ENCODE data around the gene TNFRSF21.
A peak's percentile ranks its signal among the peaks of the same experiment; 100 is the strongest.
"Not testable (repeated sequence)": the region's sequence is repeated elsewhere in the genome, so short reads cannot be mapped to it uniquely, and the experiment has no call there.

TNFRSF21 gene

DNA sequence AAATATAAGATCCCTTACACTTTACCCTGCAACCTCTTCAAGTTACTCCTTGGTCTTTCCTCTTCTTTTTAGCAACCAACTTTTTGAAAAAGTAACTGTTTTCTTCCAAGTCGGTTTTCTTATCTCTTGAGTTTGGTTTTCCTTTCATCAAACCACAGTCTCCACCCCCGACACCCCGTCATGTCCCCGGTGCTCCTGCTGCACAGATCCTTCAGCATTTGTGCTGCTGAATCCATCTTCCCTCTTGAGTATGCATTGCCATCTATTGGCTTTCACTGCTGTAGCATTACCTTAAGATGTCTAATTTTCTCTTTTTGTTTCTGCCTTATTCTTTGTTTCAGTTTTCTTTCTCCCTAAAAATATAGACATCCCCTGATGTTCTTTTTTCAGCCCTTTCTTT lies 11.9 kb upstream of the TNFRSF21 start:
- DNase-seq (ENCODE audit: low spot score), result no peak

DNA sequence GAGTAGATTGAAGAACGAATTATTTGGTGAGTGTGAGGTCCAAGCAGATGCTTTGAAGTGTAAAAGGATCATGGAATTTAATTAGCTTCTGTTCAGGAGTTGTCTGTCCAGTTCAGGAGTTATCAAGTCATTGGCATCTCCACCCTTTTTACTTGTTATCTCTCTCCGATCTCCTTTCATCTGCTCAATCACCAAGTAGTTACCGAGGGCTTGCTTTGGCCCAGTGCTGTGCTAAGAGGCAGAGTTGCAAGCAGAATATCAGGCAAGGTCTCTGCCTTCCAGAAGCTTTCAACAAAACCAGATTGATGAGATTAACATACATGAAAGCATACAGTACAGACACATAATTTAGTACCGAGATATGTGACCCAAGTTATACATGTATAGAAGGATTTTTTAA lies 10.2 kb upstream of the TNFRSF21 start:
- no peak for DNase-seq (ENCODE audit: low spot score)

DNA sequence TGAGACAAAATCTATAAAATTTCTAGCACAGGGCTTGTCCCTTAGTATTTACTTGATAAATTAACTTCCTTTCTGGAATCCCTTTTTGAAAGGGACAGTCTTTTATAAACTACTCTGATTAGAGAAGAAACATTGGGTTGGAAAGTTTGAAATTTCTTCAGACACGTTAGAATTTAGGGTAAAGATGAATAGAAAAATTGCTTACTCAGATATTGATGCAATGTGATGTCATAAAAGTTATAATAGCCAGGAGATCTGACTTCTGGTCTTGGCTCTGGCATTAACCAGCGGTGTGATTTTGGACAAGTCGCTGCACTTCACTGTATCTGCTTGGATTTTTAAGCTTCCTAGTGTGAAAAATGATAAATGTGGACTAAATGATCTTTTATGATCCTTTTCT lies 9.7 kb upstream of the TNFRSF21 start:
- DNase-seq (ENCODE audit: low spot score), result no peak

DNA sequence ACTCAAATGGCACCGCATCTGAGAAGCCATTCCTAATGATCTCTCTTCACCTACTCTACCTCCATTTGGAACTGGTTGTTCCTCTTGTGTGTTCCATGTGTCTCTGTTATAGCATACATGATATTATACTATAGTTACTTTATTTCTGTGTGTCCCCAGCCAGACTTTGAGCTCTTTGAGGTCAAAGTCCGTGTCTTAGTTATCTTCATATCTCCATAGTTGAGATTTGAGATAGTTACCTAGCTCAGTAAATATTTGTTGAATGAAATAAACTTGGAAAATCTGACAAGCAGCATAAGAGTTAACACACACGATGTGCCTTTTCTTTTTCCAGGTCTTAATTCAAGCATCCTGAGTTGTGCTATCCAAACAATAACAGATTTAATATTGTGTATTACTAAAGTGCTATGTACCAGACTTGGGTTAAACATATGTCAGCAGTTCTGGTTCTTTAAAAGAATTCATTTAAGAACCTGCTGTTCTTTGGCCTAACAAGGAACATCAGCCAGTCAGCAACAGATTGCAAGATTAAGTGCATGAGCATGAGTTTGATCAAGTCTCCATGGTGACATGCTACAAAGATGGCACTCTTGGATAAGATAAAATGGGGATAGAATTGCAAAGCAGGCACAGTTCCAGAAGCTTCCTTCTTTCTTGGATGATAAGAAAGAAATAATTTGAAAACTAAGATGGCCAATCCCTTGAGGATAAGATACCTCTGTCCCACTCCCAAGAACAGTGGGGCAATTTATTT lies 8.7 kb upstream of the TNFRSF21 start:
- no peak for DNase-seq (ENCODE audit: low spot score)

DNA sequence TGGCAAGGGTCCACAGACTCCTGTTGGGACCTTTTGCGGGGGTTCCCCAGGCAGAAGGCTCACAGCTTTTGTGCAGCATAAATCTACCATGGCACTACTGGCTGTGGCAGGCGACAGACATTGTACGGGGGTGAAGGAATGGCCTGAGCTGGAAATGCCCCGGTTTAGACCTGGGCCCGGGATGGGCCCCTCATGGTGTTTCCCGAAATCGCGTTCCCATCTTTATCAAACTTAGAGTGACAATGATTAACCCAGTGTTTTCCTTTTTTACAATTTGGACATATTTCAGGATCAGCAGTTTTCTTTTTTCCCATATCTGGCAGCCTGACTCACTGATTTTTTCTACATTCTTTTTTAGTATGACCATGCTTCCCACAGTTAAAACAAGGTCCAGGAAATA lies 5.5 kb upstream of the TNFRSF21 start:
- DNase-seq (ENCODE audit: low spot score), result not testable (repeated sequence)

DNA sequence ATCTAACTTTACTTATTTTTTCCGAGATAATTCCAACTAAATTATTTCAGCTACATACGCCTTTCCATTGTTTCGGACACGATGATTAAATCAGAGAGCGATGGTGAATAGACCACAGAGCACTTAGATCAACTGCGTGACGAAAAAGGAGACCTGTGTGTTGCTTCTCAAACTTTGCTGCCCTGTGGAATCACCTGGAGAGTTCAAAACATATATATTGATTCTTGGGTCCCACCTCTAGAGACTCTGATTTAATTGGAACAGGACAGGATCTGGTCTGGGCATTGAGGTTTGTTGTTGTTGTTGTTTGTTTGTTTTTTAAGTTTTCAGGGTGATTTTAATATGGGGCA lies 401 bp upstream of the TNFRSF21 start:
- DNase-seq (ENCODE audit: low spot score), result no peak

DNA sequence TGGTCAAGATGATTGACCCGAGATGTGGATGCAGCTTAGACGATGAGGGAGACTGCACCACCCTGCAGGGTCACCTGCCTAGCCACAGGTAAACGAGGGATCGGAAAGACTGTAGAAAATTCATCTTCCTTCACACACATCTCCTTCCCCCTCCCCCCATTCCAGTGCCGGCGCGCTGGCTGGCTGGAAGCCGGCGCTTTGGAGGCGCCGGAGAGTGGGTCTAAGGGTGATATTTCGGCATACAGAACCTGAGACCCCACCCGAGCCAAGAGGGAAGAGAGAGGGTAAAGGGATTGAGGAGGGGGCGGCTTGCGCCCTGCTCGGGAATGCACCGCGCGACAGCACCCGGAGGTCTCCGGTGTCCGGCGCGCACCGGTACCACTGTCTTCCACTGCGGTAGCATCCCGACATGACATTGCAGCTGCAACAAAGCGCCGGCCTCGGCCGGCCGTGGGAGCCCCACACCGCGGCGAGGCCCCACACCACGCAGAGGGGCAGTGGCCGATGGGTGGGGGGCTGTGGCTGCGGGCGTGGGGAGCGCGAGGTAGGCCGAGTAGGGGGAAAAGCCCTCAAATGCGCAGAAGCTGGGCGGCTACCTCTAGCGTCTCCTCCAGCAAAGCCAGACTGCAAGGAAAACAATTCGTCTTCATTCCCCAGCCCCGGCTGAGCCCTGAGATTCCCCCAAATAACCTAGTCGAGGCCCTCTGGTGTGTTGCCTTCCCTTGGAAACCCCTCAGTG lies 984 bp downstream of the TNFRSF21 start:
- peak; percentile 31 for DNase-seq (ENCODE audit: low spot score)

DNA sequence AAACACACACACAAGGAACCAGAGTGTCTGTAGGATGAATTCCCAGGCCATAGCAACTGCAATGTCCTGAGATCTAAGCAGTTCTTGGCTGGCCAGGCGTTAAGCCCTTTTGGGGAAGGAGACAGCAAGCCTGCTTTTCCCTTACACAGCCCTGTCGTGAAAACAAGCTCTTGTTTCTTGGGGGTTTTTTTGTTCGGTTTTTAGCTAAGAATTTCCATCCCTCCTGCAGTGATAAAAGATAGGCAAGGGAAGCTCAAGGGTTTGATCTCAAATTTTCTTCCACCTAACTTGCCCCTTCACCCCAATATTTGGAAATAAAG lies 1.5 kb downstream of the TNFRSF21 start:
- peak; percentile 18 for DNase-seq (ENCODE audit: low spot score)

DNA sequence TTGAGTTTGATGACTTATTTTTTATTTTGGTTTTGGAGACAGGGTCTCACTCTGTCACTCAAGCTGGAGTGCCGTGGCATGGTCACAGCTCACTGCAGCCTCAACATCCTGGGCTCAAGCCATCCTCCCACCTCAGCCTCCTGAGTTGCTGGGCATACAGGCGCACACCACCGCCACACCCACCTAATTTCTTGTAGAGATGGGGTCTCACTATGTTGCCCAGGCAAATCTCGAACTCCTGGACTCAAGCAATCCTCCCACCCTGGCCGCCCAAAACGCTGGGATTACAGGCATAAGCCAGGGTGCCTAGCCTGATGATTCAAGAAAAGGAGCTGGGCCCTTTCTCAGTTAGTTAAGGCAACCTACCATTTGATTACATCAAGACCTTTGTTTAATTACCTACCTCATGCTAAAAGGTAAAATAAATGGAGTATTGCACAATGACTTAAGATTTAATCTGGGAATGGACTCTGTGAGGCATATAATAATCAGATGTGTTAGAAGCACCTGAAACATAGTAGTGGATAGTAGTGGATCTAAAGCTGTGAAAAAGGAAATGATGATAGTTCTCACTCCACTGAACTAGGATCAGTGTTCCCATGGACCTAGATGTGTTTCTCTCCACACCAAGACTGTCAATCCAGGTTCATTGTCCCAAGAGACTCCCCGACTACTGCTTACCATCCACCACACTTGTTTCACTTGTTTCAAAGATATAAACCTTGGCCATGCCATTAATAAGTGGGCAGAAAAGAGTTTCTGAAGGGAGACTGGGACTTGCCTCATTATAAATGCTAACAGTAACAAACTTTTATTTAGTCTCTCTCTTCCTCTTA lies 2.1 kb downstream of the TNFRSF21 start:
- DNase-seq (ENCODE audit: low spot score), result no peak

DNA sequence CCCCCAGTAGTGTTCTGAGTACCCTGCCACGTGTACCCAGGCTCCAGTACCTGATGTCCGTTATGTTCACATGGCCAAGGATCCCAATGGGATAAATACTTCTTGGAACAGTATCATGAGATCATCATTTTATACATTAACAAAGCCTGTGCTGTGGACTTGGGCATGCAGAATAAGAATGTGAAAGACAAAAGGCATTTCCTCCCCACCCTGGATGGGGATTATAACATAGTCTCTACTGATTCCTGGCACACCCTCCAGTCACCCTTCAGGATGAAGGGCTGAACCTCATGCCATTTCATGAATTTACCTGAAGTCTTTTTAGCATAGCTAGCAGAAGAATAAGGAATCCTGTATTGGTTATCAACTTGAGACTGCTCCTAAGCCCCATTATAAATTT lies 2.8 kb downstream of the TNFRSF21 start:
- no peak for DNase-seq (ENCODE audit: low spot score)

DNA sequence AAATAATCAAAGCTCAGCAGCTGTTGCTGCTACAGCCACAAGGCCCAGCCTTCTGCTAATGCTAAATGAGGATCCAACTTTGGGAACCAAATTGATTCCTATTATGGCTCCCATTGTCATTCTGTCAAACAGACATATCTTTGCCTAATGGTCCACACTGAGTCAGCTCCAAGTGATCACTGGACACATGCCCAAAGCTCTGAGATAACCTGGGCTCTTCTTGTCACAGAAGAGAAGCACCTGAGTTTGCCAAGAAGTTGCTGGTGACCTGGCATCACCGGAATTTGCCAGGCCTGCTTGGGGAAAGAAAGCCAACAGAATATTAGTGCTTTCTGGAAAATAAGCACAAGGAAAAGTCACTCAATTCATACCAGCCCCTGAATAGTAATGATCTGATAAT lies 5.8 kb downstream of the TNFRSF21 start:
- peak; percentile 59 for DNase-seq (ENCODE audit: low spot score)

DNA sequence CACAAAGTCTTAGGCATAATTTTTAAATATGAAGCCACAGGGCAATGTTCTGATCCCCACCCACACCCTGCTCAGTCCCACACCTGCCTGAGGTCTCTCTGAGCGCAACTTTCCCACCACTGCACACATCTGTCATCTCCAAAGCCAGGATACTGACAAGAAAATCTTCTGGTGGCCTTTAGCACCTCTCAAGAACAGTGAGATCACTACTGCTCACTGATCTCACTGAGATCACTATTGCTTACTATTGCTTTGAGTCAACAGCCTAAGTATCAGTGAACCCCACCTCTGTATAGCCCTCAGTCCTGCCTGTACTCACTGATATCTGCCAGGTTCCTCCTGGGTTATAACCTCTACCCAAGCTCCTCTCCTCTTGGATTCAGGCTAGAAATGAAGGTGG lies 6.4 kb downstream of the TNFRSF21 start:
- DNase-seq (ENCODE audit: low spot score), result no peak

DNA sequence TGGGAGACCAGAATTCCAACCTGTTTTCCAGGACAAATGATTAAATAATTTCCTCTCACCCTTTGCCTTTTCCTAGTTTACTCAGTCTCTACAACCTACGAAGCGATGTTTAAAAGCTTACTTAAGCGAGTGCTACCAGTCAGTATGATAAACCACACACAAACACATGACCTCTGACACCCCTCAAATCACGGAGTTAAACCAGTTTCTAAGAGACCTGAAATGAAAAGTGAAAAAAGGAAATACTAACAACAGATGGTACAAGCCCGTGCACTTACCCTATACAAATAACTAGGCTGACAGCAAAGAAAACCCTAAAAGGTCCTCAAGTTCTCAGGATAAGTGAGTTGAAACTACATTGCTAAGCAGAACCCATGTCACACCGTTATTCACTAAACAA lies 7.7 kb downstream of the TNFRSF21 start:
- DNase-seq (ENCODE audit: low spot score), result no peak

DNA sequence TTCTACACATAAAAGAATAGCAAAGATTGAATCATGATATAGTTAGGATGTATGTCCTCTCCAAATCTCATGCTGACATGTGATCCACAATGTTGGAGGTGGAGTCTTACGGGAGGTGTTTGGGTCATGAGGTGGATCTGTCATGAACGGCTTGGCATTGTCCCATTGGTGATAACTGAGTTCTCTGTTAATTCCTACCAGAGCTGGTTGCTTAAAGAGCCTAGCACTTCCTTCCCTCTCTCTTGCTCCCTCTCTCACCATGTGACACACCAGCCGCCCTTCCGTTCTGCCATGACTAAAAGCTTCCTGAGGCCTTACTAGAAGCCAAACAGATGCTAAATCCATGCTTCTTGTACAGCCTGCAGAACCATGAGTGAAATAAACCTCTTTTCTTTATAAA lies 8.3 kb downstream of the TNFRSF21 start:
- DNase-seq (ENCODE audit: low spot score), result no peak

DNA sequence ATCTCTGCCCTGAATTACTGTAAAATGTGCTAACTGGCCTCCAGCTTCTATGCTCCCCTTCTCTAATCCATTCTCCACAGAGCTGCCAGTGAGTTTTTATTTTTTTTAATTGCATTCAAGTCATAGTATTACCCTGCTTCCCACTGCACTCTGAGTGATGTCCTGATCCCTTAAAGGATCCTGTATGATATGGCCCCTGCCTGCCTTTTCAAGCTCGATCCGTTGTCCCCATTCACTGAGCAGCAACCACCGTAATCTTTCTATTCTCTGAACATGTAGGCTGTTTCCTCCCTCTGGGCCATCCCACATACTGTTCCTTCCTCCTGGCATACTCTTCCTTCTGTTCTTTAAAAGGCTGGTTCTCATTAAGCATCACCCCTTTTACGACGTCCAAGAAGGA lies 9.3 kb downstream of the TNFRSF21 start:
- DNase-seq (ENCODE audit: low spot score), result no peak

DNA sequence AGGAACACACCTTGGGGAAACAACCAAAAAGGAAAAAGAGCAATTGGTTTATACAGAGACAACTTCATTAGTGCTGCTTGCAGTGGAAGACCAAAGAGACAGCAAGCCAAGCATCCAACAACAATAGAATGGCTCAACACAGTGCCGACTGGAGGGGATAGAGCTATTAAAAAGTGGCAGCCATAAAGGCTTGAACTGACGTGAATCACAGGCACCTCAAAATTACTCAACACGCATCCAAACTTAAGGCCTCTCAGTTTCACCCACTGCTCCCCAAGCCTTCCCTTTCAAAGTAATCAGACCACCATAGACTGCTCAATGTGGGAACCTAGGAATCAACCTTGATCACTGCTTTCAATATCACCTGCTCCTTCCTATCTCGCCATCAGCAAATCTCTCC lies 9.7 kb downstream of the TNFRSF21 start:
- DNase-seq (ENCODE audit: low spot score), result no peak

DNA sequence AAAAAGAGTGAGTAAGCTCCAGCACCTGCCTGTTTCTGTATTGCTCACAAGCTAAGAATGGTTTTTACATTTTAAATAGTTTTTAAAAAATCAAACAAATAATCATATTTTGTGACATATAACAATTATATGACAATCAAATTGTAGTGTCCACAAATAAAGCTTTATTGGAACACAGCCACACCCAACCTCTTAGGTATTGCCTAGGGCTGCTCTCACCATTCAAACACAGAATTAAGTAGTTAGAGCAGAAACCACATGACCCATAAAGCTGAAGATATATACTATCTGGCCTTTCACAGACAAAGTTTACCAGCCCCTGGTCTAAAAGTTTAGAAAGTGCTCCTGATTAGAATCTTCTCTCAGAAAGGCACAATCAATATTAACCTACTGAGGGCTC lies 11.2 kb downstream of the TNFRSF21 start:
- no peak for DNase-seq (ENCODE audit: low spot score)

DNA sequence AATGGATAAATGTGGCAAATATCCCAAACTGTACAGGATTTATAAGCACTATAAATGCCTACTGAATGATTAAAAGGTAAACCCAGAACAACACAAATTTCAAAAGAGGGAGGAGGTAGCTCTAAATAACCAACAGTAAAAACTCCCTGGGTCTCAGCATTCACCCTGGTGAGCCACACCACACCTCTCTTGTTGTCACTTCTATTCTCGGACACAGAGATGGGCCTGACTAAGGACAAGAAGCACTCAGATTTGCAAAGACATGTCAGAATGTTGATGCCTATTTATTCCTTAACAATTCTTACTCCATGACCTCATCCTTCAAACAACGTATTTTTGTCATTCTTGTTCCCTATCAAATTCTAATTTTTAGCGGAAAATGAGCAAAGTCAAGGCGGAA lies 14.7 kb downstream of the TNFRSF21 start:
- no peak for DNase-seq (ENCODE audit: low spot score)

DNA sequence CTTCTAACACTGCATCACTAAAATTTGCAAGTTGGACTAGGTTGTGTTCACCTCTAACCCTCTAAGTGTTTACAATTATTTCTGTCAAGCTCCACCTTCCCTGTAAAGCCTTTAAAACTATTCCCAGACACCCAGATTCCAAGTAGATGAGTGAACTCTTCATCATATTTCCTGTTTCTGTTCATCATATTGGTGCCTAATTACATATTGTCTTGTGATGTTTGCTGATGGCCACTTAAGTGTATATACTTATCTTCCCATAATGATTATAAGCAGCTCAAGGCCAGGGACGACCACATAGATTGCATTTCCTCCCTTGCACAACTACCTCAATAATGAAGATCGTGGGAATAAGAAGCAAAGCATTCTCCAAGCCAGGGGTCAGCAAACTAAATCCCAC lies 16.8 kb downstream of the TNFRSF21 start:
- DNase-seq (ENCODE audit: low spot score), result no peak

DNA sequence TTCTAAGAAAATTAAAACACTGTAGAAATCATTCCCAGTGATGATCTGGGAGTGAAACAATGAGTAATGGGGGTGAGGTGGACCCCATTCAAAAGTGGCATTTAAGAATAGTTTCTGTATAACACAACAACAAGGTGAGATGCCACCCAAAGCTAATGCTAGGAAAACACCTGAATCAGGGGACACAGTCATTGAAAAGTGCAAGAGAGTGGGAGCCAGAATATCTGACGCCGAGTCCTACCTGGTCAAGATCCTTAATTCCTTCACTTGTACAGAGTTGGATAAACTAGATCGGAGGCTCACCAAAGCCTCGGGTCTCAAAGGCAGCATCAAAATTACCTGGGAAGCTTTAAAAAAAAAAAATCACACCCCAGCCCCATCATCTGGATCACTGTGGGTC lies 17.7 kb downstream of the TNFRSF21 start:
- no peak for DNase-seq (ENCODE audit: low spot score)

DNA sequence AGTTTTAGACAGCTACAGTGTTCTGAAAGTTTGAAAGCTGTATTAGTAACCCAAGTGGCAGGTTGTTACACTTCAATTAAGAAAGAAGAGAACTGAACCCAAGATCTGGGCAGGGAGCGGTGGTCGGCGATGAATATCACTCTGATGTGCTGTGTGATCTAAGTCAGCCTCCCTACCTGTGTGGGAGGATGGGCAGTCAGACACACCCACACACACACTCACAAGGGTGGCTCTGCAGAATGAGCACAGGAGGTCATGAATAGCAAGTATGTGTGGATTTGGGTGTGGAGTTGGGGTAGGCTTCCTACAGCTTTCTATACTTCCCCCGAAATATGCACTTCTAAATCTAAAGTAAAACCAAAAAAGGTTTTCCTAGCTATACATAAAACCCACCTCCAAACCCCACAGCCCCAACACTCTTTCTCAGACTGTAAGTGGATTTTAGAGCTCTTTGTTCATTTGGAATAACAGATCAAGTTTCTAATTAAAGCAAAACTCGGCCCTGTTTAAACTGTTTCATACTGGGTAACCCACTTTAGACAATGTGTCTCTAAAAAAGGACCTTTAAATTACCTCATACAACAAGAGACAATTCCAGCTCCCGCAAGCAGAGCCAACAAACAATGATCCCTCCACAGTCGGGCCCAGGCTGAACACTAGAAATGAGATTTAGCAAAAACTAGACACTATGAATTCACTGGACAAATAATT lies 19.4 kb downstream of the TNFRSF21 start:
- DNase-seq (ENCODE audit: low spot score), result no peak

DNA sequence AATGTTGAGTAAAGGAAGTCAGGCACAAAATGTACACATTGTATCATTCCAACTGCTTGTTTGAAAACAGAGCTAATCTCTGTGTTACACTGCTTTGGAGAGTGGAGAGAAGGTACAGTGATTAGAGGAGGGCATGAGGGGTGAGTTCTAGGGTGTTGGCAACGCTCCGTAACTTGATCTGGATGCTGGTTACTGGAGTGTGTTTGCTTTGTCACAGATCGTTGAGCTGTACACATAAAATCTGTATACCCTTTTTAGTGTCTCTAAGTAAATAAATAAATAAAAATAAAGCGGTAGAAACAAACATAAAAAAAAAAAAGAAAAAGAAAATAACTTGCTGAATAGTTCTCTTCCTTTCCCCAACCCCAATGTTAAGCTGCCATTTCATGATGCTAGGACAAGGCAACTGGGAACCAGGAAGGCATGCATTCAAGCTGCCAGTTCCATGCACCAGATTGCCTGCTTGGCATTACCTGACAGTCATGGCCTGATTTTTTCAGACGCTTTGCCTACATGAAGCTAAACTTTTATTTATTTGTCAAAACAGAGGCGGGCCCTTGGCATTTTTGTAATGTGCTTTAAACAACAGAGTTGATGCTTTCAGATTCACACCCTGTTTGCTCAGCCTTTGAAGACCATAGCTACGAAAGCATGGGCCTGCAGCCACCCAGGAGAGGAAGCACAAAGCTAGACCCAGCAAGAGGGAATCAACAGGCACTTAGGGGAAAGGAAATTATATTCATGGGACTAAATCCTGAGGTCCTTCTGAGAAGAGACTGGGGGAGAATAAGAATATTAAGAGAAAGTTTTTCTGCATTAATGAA lies 21.2 kb downstream of the TNFRSF21 start:
- DNase-seq (ENCODE audit: low spot score), result peak; percentile 59

Measured in cerebellar cortex (tissue), 1 donor.